ENCODE measurements around the gene CCDC188. TPM values are rescaled to one million over a fixed set of nuclear protein-coding genes. Genes with fewer than 3 reads are reported as not detected.

The CCDC188 gene
- total RNA-seq, 1 experiment from 2014 or later, result not detected

GRCh38 chr22:20170170-20170569, 19.3 kb upstream of the CCDC188 start:
- intact Hi-C loops (cut with micrococcal nuclease; ENCODE audit: unreplicated experiment), result loop anchor here (10.0 kb wide), 1 partner anchor 65 kb away; no protein-coding TSS in a partner anchor
- Histone ChIP-seq H3K27ac (ENCODE audit: low read length) (no peak overlapping the region), H3K9me3 (ENCODE audit: control insufficient read depth, insufficient read depth, low read depth, low read length) (no peaks in the 10 kb centered on the region), H3K4me1 (ENCODE audit: control insufficient read depth, insufficient read depth, low read length) (peaks cover 3% of the 10 kb centered on the region; the same call in 1 of the 2 replicates), H3K4me3 (ENCODE audit: low read depth in 2 of 2, low read length in 2 of 2) (no peak overlapping the region), H3K36me3 (ENCODE audit: control insufficient read depth, insufficient read depth, low read length) (no peaks in the 10 kb centered on the region), H3K27me3 (ENCODE audit: control insufficient read depth, insufficient read depth, low read length) (no peaks in the 10 kb centered on the region)
- ChIA-PET CTCF (no interaction called here), POLR2A (no interaction called here)
- BruUV-seq (replicated peaks), result no TSS peak
- DNase-seq (ENCODE audit: low read depth, low spot score) (no peak), ATAC-seq (no peak)
- in situ Hi-C loops (cut with HindIII; ENCODE audit: low pct_unique_long_range_greater_than_20kb, low sequenced_read_pairs), result no loop called here
- TF ChIP-seq POLR2AphosphoS5 (IDR thresholded peaks at IDR 0.05; ENCODE audit: low read depth, low read length), result no peak
- TF ChIP-seq SIN3A (IDR thresholded peaks at IDR 0.05; ENCODE audit: borderline replicate concordance, insufficient read depth, low read depth, low read length), result no peak
- no peak for TF ChIP-seq REST (IDR thresholded peaks at IDR 0.05; ENCODE audit: insufficient read depth in 1 of 2, low read depth in 2 of 2, low read length in 1 of 2)
- TF ChIP-seq CTCF (IDR thresholded peaks at IDR 0.05), result no peak

GRCh38 chr22:20169253-20169822, 18.5 kb upstream of the CCDC188 start:
- ATAC-seq, result no peak
- CTCF ChIA-PET, result no interaction called here

More at GRCh38 chr22:20169253-20169822, 18.5 kb upstream of the CCDC188 start:
- Histone ChIP-seq H3K4me1 (ENCODE audit: control insufficient read depth, insufficient read depth, low read length) (no peaks in the 10 kb centered on the region; the same call in 1 of the 2 replicates), H3K27ac (ENCODE audit: low read length) (no peak overlapping the region), H3K9me3 (ENCODE audit: control insufficient read depth, insufficient read depth, low read depth, low read length) (no peaks in the 10 kb centered on the region), H3K27me3 (ENCODE audit: control insufficient read depth, insufficient read depth, low read length) (no peaks in the 10 kb centered on the region), H3K4me3 (ENCODE audit: low read depth in 2 of 2, low read length in 2 of 2) (no peak overlapping the region), H3K36me3 (ENCODE audit: control insufficient read depth, insufficient read depth, low read length) (no peaks in the 10 kb centered on the region)
- intact Hi-C loops (cut with micrococcal nuclease; ENCODE audit: unreplicated experiment), result no loop called here
- TF ChIP-seq REST (IDR thresholded peaks at IDR 0.05; ENCODE audit: insufficient read depth in 1 of 2, low read depth in 2 of 2, low read length in 1 of 2), result no peak
- TF ChIP-seq CTCF (IDR thresholded peaks at IDR 0.05), result no peak
- no peak for TF ChIP-seq TCF7L2 (IDR thresholded peaks at IDR 0.05; ENCODE audit: low read depth, low read length)
- no peak for TF ChIP-seq SIN3A (IDR thresholded peaks at IDR 0.05; ENCODE audit: borderline replicate concordance, insufficient read depth, low read depth, low read length)
- no peak for TF ChIP-seq POLR2AphosphoS5 (IDR thresholded peaks at IDR 0.05; ENCODE audit: low read depth, low read length)
- in situ Hi-C loops (cut with HindIII; ENCODE audit: low pct_unique_long_range_greater_than_20kb, low sequenced_read_pairs), result no loop called here
- no peak for DNase-seq (ENCODE audit: low read depth, low spot score)
- POLR2A ChIA-PET, result no interaction called here
- no TSS peak for BruUV-seq (replicated peaks)
